NB4 (cell line): ENCODE data around the gene CXADR.

ENCODE experiments used
- CTCF ChIP-seq: IDR thresholded peaks from one replicate; pipeline ENCODE4 v1.5.1; 2012; ENCODE audit warnings: low read depth, low read length
- POLR2A ChIP-seq: IDR thresholded peaks from 2 replicates; pipeline ENCODE4 v1.6.1; 2011; ENCODE audit warnings: mild to moderate bottlenecking; ENCODE audit not compliant: insufficient read length; ENCODE audit errors: extremely low read depth

- TF ChIP-seq CTCF (no peak), POLR2A (no peak)
These were observed 626 bp downstream of the CXADR start for GRCh38 chr21:17513214-17514123.
